Erythroblast (primary cell): ENCODE results near the gene ELANE.

Source experiments
- GATA1 ChIP-seq: IDR thresholded peaks from 2 replicates; pipeline ENCODE4 v1.6.1; 2011; ENCODE audit warnings: low read depth, mild to moderate bottlenecking, control low read depth, low read length, moderate library complexity
- POLR2A ChIP-seq: IDR thresholded peaks from 2 replicates; pipeline ENCODE4 v1.6.1; 2011; ENCODE audit warnings: mild to moderate bottlenecking, low read length

DNA sequence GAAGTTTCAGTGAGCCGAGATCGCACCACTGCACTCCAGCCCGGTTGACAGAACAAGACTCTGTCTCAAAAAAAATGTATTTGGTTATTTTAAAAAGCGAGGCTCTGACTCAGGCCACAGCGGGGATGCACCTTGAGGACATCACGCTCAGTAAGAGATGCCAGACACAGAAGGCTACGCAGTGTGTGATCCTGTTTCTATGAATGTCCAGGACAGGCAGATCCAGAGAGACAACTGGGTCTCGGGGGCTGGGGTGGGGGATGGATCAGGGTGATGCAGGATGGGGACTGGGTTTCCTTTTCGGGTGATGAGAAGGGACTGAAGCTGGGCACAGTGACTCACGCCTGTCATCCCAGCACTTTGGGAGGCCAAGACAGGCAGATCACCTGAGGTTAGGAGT, 35.5 kb downstream of the ELANE start:
- no peak for TF ChIP-seq POLR2A
- TF ChIP-seq GATA1, result no peak
